Activated naive CD8-positive, alpha-beta T cell treated with anti-CD3 and anti-CD28 coated beads for 36 hours (primary cell): ENCODE measurements around the gene WEE2. TPM values are rescaled to one million over a fixed set of nuclear protein-coding genes. Genes with fewer than 3 reads are reported as not detected.
"Not testable (repeated sequence)": the region's sequence is repeated elsewhere in the genome, so short reads cannot be mapped to it uniquely, and the experiment has no call there.

Source experiments
- DNase-seq: peaks from one replicate; pipeline ENCODE4 v3.0.0; 2021
- H3K27ac Mint-ChIP-seq: one replicate; pipeline ENCODE4 v1.8.0; 2022; ENCODE audit warnings: mild to moderate bottlenecking, moderate library complexity, mixed read lengths
- H3K27me3 Mint-ChIP-seq: one replicate; pipeline ENCODE4 v1.8.0; 2022; ENCODE audit warnings: mild to moderate bottlenecking, mixed read lengths
- H3K36me3 Mint-ChIP-seq: one replicate; pipeline ENCODE4 v1.8.0; 2021; ENCODE audit warnings: mild to moderate bottlenecking, mixed read lengths
- H3K4me1 Mint-ChIP-seq: one replicate; pipeline ENCODE4 v1.8.0; 2021; ENCODE audit warnings: mixed read lengths
- H3K4me3 Mint-ChIP-seq: one replicate; pipeline ENCODE4 v1.8.0; 2022; ENCODE audit warnings: mild to moderate bottlenecking, moderate library complexity, mixed read lengths
- H3K9me3 Mint-ChIP-seq: one replicate; pipeline ENCODE4 v1.8.0; 2022; ENCODE audit warnings: mixed read lengths
- total RNA-seq, 2 experiments: library from RNA; stranded (reverse); gene quantifications; one replicate each; pipeline ENCODE4 v1.2.3, GENCODE V29; 2021

Gene WEE2
- total RNA-seq, 2 experiments from 2014 or later, result not detected

DNA sequence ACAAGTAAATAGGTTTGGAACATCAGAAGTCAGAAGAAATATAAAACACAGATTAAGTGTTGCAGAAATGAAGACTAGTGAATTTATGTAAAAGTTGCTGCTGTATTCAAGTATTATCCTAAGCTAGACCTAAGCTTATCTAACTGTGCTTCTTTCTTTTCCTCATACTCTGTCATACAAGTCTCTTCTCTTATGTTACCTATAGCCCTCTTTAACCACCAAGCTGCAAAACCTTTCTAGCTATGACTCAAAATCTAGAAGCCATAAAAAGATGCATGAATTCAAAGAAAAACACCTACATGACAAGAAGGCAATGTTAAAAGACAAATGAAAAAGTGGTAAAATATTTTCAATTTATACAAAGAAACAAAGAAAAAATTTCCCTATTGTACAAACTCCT is 29.1 kb upstream of the WEE2 start:
- Mint-ChIP-seq H3K9me3 (no peaks in the 10 kb centered on the region), H3K4me1 (peaks cover 15% of the 10 kb centered on the region), H3K27ac (peak overlapping the region; percentile 32), H3K27me3 (no peaks in the 10 kb centered on the region), H3K4me3 (no peak overlapping the region), H3K36me3 (peaks cover 10% of the 10 kb centered on the region)
- no peak for DNase-seq

DNA sequence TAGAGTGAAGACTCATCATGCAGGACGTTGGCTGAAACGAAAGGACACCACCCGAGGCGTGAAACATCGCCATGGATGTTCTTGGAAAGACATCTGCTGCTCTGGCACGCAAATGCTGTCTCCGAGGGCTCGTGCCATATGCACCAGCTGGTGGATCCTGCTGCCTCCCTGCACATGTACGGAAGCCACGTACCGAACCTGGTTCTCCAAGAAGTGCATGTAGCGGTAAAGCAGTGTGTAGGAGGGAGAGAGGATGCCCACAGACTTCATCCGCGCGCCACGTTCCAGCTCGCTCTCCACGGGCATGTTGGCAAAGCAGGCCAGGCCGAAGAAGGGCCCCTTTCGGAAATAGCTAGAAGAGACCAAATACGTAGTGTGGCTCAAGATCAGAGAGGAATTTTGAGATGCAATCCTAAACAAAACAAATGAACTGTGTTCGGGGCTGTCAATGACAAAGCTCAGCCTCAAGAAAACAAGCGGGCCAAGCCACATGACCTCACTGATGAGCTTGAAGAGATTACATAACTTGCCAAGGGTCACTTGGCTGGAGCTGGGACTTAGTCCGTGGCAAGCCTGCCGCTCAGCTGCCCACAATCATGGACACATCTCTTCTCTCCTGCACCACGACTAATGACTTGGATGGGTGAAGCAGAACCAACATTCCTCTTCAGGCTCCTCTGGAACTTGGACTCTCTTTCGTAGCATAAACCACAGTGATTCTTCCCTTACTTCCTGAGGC is 22.7 kb upstream of the WEE2 start:
- Mint-ChIP-seq H3K4me1 (peaks cover 16% of the 10 kb centered on the region), H3K27ac (no peak overlapping the region), H3K4me3 (no peak overlapping the region), H3K27me3 (no peaks in the 10 kb centered on the region), H3K9me3 (no peaks in the 10 kb centered on the region), H3K36me3 (peaks cover 18% of the 10 kb centered on the region)
- DNase-seq, result no peak

DNA sequence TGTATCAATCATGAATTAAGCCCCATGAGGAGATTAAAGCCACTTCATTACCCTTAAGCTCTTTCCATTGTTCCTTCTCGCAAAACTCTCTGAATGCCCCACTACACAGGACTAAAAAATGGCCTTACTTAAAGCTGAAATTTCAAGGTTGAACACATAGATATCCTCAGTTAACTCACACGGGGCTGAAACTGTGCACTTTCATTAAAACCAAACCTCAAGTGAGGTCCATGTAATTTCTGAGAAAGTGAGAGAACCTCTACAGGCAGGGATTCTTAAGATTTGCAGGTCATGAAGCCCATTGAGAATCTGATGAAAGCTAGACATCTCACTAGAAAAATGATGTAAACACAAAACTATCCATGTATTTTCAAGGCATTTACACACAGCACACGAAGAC is 22.1 kb upstream of the WEE2 start:
- no peak for DNase-seq
- Mint-ChIP-seq H3K4me1 (peaks cover 19% of the 10 kb centered on the region), H3K4me3 (no peak overlapping the region), H3K27me3 (no peaks in the 10 kb centered on the region), H3K9me3 (no peaks in the 10 kb centered on the region), H3K27ac (no peak overlapping the region), H3K36me3 (peaks cover 17% of the 10 kb centered on the region)

DNA sequence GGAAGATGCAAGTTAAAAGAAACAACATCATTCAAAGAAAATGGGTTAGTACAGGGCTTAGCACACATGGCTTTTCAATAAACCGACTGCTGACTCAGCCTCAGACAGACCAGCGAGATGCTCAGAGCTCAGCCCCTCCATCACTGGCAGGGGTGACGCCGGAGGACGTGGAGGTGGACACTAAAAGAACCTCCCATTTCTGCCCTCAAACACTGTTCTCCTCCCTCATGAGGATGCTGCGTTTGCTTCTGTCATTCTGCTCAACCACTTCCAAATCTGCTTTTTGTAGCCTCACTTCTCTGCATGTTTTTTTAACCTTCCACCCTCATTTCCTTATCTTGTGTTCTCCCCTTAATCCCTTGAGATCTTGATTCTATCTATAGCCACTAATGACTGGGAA is 21.5 kb upstream of the WEE2 start:
- H3K27me3 Mint-ChIP-seq, result no peaks in the 10 kb centered on the region
- H3K4me1 Mint-ChIP-seq, result peaks cover 19% of the 10 kb centered on the region
- H3K4me3 Mint-ChIP-seq, result no peak overlapping the region
- H3K27ac Mint-ChIP-seq, result no peak overlapping the region
- H3K9me3 Mint-ChIP-seq, result no peaks in the 10 kb centered on the region
- DNase-seq, result no peak
- H3K36me3 Mint-ChIP-seq, result peaks cover 17% of the 10 kb centered on the region

DNA sequence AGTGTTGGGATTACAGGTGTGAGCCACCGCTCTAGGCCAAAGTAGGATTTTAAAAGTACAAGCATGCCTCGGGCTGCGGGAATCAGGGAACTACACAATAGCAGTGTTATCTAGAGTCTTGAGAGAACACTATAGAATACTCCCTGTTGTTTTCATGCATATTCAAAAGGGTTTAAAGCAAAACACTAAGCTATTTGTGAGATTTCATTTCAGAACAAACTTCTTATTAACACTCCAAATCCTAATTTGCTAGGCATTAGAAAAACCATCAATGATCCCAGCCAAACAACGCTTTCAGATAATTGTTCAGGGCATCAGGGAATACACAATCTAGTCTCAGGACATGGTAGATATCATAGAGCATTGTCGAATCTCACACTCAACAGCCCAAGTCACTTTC is 20.1 kb upstream of the WEE2 start:
- Mint-ChIP-seq H3K27ac (no peak overlapping the region), H3K27me3 (no peaks in the 10 kb centered on the region), H3K4me1 (peaks cover 23% of the 10 kb centered on the region), H3K9me3 (no peaks in the 10 kb centered on the region), H3K36me3 (peaks cover 13% of the 10 kb centered on the region), H3K4me3 (no peak overlapping the region)
- DNase-seq, result no peak

DNA sequence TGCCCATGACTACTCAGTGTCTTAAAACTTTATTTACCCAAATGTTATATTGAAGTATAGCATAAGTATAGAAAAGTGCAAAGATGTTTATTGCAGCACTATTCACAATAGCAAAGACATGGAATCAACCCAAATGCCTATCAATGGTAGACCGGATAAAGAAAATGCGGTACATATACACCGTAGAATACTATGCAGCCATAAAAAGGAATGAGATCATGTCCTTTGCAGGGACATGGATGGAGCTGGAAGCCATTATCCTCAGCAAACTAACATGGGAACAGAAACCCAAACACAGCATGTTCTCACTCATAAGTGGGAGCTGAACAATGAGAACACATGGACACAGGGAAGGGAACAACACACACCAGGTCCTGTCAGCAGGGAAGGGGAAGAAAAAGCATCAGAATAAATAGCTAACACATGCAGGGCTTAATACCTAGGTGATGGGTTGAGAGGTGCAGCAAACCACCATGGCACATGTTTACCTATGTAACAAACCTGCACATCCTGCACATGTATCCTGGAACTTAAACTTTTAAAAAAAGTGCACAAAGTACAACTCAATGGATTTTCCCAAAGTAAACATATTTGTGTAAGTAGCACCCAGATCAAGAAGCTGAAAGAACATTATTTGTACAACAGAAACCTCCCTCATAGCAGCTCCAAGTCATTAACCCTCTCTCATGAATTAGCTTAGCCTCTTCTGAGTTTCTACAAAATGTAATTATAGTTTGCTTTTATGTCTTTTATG is 18.9 kb upstream of the WEE2 start:
- not testable (repeated sequence) for H3K27ac Mint-ChIP-seq, H3K9me3 Mint-ChIP-seq, H3K4me3 Mint-ChIP-seq, H3K27me3 Mint-ChIP-seq, DNase-seq
- H3K4me1 Mint-ChIP-seq, result peaks cover 26% of the 10 kb centered on the region
- peaks cover 13% of the 10 kb centered on the region for H3K36me3 Mint-ChIP-seq

DNA sequence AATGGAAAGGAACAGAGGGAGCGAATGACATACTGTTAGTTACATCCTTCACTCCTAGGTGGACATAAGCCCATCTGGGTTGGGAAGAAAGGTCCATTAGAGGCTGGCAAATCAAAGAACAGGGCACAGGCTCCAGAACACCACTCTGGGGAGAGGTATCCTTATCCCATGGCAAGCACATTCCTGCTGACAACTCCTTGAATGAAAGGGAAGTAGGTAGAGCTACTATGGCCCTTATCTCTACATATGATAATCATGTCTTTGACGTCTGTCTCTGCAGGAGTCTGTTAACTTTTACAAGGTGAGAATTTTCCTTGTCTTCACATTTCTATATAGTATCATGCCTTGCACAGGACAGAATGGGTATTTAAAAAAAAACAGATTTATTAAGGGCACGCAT is 16.6 kb upstream of the WEE2 start:
- no peak for DNase-seq
- Mint-ChIP-seq H3K27me3 (no peaks in the 10 kb centered on the region), H3K9me3 (no peaks in the 10 kb centered on the region), H3K4me3 (no peak overlapping the region), H3K4me1 (peaks cover 38% of the 10 kb centered on the region), H3K27ac (no peak overlapping the region), H3K36me3 (peaks cover 4% of the 10 kb centered on the region)

DNA sequence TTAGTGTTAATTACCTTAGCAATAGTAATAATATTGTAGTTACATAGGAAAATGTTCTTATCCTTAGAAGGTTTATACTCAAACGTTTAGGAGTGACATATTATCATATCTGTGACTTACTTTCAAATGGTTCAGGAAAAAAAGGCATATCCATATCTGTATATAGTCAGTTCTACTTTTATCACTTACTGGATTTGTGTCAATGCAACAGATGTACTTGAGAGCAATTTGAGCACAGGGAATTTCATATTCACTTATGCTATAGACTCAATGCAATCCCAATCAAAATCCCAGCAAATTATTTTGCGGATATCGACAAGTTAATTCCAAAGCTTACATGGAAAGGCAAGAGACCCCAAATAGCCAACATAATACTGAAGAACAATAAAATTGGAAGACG is 16.2 kb upstream of the WEE2 start:
- Mint-ChIP-seq H3K36me3 (peaks cover 4% of the 10 kb centered on the region), H3K27ac (no peak overlapping the region), H3K4me1 (peaks cover 38% of the 10 kb centered on the region), H3K9me3 (no peaks in the 10 kb centered on the region), H3K27me3 (no peaks in the 10 kb centered on the region), H3K4me3 (no peak overlapping the region)
- no peak for DNase-seq

DNA sequence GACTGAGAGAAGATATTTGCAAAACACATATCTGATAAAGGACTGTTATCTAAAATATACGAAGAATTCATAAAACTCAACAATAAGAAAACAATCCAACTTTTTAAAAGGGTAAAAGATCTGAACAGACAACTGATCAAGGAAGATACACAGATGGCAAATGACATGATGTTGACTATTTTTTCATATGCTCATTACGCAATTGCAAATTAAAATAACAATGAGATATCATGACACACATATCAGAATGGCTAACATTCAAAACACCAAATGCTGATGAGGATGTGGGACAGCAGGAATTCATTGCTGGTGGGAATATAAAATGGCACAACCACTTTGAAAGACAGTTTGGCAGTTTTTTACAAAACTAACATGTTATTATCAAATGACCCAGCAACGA is 15.1 kb upstream of the WEE2 start:
- Mint-ChIP-seq H3K27ac (no peak overlapping the region), H3K4me3 (no peak overlapping the region), H3K27me3 (no peaks in the 10 kb centered on the region), H3K4me1 (peaks cover 48% of the 10 kb centered on the region), H3K9me3 (no peaks in the 10 kb centered on the region), H3K36me3 (peaks cover 4% of the 10 kb centered on the region)
- no peak for DNase-seq

DNA sequence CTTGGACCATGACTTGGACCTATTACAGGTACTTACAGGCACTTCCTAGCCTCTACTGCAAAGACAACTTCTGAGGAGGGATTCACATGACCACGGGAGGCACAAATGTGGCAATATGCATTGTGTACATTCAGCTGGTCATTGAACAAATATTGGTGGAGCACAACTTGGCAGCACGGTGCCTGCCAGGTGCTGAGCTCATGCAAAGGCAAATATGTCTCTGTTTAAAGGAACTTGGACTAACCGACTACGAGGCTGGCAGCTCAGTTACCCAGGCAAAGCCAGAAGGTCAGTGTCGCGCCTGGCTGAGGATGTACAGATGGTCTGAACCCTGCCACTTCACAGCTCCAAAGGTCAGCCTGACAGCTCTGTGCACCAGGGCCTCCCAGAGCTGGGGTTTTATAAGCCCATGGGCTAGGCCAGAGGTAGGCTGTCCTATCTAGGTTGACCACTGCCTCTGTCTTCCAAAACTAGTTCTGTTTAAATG is 12.3 kb upstream of the WEE2 start:
- Mint-ChIP-seq H3K36me3 (peaks cover 3% of the 10 kb centered on the region), H3K27ac (no peak overlapping the region), H3K27me3 (no peaks in the 10 kb centered on the region), H3K4me1 (peaks cover 69% of the 10 kb centered on the region), H3K9me3 (no peaks in the 10 kb centered on the region), H3K4me3 (no peak overlapping the region)
- DNase-seq, result no peak

DNA sequence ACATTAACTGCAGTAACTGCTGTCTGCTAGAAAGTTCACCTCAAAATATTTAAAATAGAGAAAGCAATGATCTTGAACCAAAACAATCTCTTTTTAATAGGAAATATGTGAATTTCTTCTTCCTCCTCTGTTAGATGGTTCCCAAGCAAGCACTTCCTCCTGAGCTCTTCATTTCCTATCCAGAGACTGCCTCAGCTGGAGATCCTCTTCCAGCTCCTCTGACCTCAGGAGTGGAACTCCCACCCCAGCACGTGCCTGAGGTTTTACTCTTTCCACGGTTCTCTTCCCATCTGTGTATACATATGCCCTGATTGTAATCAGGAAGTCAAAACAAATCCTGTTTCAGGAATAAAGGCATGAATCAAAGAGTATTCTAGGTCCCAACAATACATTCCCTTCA is 11.8 kb upstream of the WEE2 start:
- H3K4me1 Mint-ChIP-seq, result peaks cover 68% of the 10 kb centered on the region
- H3K4me3 Mint-ChIP-seq, result no peak overlapping the region
- H3K36me3 Mint-ChIP-seq, result peaks cover 3% of the 10 kb centered on the region
- H3K27me3 Mint-ChIP-seq, result no peaks in the 10 kb centered on the region
- no peak overlapping the region for H3K27ac Mint-ChIP-seq
- no peak for DNase-seq
- H3K9me3 Mint-ChIP-seq, result no peaks in the 10 kb centered on the region

DNA sequence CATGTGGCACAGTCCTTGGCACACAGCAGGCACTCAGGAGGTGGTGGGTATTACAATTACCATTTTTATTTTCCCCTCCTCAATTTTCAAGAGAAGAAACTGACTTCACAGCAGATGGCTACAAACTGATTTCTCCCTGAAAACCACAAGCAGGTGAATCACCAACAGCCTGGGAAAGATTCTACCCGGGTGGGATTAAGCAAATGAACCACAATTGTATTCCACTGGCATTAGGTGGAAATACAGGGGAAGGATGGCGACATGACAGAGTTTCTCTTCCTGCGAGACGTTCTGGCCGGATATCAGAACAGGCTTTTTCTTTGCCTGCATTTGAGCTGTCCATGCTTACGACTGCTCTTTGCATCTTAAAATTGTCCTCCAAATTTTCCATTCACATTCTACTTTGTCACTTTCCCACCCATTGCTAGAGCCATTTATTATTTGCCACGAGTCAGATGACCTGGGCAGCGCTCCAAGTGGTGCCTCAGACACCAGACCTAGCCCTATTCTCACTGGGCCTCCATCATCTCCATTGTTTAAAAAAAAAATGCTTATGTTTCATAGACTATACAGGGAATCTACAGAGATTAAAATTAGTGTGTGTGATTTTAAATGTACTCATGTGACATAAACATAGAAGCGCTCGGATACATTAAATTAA is 10.8 kb upstream of the WEE2 start:
- Mint-ChIP-seq H3K4me1 (peaks cover 67% of the 10 kb centered on the region), H3K9me3 (no peaks in the 10 kb centered on the region), H3K27ac (no peak overlapping the region), H3K36me3 (peaks cover 3% of the 10 kb centered on the region), H3K27me3 (no peaks in the 10 kb centered on the region), H3K4me3 (no peak overlapping the region)
- no peak for DNase-seq

DNA sequence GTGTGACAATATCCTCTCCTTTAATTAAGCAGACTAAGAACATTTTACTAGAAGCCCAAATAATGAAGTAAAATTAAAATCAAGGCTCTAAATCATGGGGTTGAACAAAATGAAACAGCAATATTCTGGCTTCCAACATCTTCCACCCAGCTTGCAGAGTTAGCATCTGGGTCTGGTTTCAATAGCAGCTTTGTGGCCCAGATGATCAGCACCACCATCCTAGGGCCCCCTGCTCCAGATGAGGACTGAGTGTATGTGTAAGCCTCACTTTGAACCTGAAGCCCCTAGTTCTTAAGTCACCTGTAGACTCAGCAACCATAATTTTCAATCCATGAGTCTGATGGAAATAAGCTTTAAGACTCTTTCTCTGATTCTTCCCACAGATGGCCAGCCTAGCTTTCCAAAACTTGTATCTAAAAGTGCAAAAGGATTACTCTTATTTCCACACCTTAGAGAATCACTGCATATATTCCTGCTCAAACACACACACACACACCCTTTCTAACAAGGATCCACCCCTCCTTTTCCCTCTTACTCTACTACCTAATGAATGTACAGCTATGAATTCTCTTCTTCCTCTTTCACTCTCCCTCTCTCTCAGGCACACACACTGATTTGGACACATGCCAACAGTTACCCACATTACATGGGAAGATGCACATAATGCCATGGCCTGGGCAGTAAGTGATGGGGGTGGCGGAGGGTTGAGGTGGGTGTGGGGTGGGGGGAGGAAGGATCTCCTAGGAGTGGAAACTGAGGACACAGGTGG is 9.7 kb upstream of the WEE2 start:
- Mint-ChIP-seq H3K36me3 (peaks cover 3% of the 10 kb centered on the region), H3K4me3 (peak overlapping the region; percentile 30), H3K27me3 (peaks cover 3% of the 10 kb centered on the region), H3K4me1 (peaks cover 66% of the 10 kb centered on the region), H3K27ac (peak overlapping the region; percentile 30), H3K9me3 (no peaks in the 10 kb centered on the region)
- DNase-seq, result no peak

DNA sequence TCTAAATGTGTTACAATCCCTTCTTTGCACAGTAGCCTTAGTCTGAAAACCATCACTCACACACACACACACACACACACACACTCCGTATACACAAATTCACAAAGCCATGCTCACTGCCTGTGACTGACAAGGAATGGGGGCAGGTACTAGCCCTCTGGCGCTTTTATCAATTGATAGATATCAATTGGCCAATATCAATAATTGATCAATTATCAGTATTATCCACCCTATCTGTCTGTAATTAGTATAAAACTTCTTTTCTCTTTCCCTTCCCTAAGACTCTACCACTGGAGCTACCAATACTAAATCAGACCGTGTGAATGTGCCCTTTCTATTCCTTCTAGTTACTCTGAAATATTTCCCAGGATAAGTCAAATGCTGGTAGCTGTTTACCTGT is 8.3 kb upstream of the WEE2 start:
- peaks cover 60% of the 10 kb centered on the region for H3K4me1 Mint-ChIP-seq

More for the DNA sequence above, 8.3 kb upstream of the WEE2 start:
- peaks cover 5% of the 10 kb centered on the region for H3K27me3 Mint-ChIP-seq
- no peaks in the 10 kb centered on the region for H3K9me3 Mint-ChIP-seq
- no peak for DNase-seq
- H3K4me3 Mint-ChIP-seq, result peak overlapping the region; percentile 73
- H3K36me3 Mint-ChIP-seq, result peaks cover 3% of the 10 kb centered on the region
- H3K27ac Mint-ChIP-seq, result no peak overlapping the region
